Esophagus squamous epithelium (tissue), 4 donors: Measurements from ENCODE around the gene TMEM126A.

Experiments used
- CTCF ChIP-seq, 6 experiments: fragments of 450-650 bp in 4 of 6; fragments of 200-600 bp in 2 of 6; sonication (generic) in 2 of 6; IDR thresholded peaks; one replicate each; pipeline ENCODE4 v1.5.1; 2016 to 2019; ENCODE audit warnings: antibody characterized with exemption in 6 of 6, mild to moderate bottlenecking in 4 of 6, moderate library complexity in 4 of 6
- POLR2A ChIP-seq, 4 donors: fragments of 450-650 bp; IDR thresholded peaks; one replicate each; pipeline ENCODE4 v1.6.1; 2017; ENCODE audit warnings: antibody characterized with exemption in 4 of 4, mild to moderate bottlenecking in 4 of 4, moderate library complexity in 3 of 4

- TF ChIP-seq CTCF (IDR thresholded peaks at IDR 0.05): no peak
- no peak for TF ChIP-seq POLR2A (IDR thresholded peaks at IDR 0.05)
Measured at GRCh38 chr11:85672105-85672902, 24.5 kb downstream of the TMEM126A start.
